NCI-H446 (cell line): Measurements from ENCODE around the gene ADAMTSL1.

Experiments used
- DNase-seq, 2 experiments: peaks; one replicate each; lab custom pipeline; 2025; lab: John Stamatoyannopoulos, UW

The ADAMTSL1 gene

DNA sequence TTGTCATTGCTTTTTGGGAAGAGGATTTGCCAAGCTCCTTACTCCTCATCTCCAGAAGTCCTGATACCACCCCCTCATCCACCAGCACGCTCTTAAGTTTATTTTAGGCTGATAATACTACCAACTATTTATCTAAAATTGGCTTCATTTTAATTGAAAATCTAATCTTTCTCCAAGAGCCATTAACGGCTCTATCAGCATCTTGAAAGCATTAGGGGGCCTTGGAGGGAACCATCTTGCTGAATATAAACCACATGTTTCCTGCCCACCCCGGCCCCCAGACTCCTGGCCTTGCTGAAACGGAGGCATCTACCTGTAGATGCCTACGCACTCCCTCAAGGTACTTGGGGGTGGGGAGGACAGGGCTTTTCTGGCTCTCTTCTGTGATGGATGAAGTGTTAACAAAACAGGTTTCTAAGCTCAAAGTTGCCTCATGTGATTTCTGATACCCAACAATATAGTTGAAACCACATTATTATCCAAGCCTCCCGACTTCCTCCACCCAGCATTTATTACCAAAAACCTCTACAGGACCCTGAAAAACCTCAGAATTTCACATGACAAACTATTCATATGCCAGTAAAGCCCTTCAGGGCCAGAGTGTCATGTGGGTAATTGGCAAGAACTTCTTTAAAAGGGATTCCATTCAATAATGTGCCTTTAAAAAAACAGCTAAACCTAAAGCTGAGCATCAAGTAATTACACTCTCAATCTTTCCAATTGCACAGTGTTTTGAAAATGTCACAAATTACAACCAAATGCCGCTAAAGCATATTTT is 462.3 kb downstream of the ADAMTSL1 start:
- no peak for DNase-seq

- DNase-seq = no peak
Measured at GRCh38 chr9:18939943-18940342, 466.0 kb downstream of the ADAMTSL1 start.

DNA sequence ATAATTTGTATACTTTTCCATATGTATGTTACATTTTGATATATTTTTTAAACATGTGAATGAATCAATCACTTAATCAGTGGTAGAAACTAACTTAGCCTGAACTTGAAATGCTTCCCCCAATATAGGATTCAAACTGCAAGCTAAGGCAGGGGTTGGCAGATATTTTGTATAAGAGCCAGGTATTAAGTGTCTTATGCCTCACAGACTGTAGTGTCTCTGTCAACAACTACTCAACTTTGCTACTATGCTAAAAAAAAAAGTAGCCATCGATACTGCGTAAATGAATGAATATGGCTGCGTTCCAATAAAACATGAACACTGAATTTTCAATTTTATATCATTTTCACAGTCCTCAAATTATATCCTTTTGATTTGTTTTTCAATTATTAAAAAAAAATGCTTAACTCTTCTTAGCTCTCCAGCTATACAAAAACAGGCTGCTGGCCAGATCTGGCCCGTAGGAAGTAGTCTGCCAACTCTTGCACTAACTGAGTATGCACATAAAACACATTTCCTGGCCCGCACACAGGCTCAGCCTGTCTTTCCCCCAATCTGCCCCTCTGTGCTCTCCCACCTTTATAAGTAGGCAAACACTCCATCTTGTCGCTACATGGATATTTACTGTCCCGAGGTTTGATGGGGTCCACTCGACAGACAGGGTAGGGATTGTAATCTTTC is 467.2 kb downstream of the ADAMTSL1 start:
- peak; percentile 32 to 39 for DNase-seq

GRCh38 chr9:18942801-18943200 is 468.8 kb downstream of the ADAMTSL1 start:
- no peak for DNase-seq

GRCh38 chr9:18947892-18948339 is 474.0 kb downstream of the ADAMTSL1 start:
- DNase-seq = no peak

- DNase-seq = no peak
Measured at GRCh38 chr9:18951936-18952335, 478.0 kb downstream of the ADAMTSL1 start.

DNA sequence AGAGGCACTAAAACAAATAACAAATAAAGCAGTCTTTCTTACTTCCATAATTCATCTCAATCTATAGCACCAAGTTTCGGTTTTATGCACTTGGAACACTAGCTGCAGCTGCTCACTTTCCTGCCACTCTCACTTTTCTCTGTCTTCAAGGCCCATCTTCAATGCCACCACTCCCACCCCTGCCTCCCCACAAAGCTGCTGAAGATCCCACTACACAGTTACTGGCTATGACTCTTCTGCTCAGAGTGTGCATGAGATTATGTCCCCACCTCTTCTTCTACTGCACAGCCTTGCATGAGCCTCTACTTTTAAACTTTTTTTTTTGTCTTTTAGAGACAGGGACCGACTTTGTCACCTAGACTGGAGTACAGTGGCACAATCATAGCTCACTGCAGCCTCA is 481.7 kb downstream of the ADAMTSL1 start:
- no peak for DNase-seq
